Measurements from ENCODE around the gene EHMT1.

EHMT1 gene

GRCh38 chr9:137744632-137745183 lies 125.9 kb downstream of the EHMT1 start:
- no peak for DNase-seq

DNA sequence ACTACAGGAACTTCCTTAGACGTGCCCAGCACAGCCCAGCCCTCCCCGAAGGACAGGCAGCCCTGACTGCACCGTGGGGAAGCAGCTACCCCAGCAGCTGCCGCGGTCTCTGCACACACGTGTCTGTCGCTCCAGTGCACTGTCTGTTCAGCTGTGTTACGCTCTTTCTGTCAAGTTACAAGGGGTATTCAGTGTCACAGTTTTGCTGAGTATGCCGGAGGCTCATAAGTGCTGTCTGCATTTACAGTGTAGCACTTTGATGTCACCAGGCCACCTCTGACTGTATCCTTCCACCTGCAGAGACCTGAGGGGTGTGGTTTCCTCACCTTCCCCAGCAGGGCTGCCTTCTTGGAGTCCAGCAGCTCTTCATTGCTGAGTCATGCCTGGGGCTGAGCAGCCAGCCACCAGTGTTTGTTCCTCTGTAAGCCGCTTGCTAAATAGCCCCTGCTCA lies 126.8 kb downstream of the EHMT1 start:
- DNase-seq = peak; percentile 32

GRCh38 chr9:137748311-137748710 lies 129.5 kb downstream of the EHMT1 start:
- DNase-seq = no peak

GRCh38 chr9:137748741-137749140 lies 129.9 kb downstream of the EHMT1 start:
- DNase-seq = no peak

DNA sequence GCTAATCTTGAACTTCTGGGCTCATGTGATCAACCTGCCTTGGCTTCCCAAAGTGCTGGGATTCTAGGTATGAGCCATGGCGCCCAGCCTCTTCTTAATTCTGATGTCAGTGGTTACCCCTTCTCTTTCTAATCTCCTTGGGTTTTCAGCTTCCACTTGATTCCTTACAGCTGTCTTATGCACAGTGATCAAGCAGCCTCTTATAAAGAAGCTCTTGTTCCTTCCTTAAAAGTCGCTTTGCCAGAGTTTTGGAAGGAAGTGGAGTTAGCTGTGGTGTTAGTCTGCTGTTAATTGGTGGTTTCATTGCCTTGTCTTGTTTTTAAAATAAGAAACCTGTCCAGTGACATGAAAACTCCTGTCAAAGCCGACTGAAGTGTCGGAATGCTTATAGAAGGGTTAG lies 130.7 kb downstream of the EHMT1 start:
- DNase-seq = no peak

DNA sequence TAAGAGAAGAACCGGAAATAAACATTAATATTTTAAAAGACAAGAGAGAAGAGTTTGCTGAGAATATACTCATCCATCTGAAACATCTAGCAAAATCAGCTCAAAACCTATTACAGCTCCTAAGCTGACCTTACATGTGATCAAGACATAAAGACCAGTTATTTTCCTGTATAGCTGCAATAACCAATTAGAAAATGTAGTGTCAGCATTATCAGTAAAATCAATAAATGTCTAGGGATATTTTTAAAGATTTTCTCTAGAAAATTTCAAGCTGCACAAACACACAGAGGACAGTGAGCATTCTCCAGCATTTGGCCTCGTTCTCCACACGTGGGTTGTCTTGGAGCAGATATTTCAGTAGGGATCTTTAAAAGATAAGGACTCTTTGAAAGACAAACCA lies 131.2 kb downstream of the EHMT1 start:
- DNase-seq = no peak

GRCh38 chr9:137750566-137750965 lies 131.8 kb downstream of the EHMT1 start:
- DNase-seq = peak; percentile 61

DNA sequence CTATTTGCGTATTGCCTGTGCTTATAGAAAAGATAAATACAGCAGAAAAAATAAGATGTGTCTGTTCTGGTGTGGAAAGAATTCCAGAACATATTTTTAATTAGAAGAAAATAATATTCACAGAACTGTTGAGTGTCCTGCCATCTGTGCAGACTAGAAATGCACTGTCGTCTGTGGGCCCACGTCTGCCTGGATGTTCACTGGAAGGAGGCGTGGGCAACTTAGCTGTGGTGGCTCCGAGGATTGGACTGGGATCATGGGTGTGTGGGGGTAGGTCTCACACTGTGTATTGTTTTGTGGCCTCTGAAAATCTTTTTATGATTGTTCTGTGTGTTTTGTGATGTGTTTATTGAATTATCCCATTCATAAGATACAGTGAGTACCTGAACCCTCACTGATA lies 132.8 kb downstream of the EHMT1 start:
- no peak for DNase-seq

DNA sequence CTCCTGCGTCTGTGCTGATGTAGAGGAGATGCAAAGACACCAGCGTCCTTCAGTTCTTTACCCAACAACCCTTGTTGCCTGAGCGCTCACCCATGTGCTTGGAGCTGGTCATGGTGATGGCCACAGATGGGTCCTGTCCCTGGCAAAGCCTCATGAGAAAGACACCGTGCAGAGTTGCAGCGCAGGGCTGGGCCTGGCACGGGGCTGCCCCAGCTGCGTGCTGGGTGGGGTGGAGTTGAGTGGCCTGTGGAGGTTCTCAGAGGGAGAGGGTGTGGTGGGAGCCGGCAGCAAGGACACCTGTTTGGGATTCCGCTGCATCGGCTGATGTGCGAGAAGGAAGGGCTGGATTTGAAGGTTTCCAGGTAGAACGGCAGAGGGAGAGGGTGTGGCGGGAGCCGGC lies 133.6 kb downstream of the EHMT1 start:
- no peak for DNase-seq

DNA sequence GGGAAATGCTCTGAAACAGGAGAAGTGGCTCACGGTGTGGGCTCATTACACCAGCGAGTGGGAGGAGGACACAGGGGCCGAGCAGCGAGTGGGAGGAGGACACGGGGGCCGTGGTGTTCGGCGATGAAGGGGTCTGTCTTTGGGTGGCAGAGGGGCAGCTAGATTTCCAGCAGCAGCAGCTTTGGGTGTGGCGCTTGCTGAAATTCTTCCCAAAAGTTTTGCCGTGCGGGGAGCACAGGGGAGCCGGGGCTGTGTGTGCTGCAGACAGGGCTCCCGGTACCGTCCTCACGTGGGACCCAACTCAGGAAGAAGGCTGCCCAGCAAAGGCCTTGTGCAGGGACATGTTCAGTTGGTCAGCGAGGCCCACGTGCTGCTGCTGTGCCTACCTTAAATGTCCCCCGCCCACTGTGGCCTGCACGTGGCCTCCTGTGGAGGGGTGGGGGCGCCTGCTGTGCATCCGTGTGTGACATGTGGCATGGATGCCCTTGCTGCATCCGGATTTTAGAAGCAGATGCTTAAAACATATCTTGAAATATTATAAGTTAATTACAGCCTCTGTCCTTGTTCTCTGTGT lies 134.5 kb downstream of the EHMT1 start:
- DNase-seq = no peak

DNA sequence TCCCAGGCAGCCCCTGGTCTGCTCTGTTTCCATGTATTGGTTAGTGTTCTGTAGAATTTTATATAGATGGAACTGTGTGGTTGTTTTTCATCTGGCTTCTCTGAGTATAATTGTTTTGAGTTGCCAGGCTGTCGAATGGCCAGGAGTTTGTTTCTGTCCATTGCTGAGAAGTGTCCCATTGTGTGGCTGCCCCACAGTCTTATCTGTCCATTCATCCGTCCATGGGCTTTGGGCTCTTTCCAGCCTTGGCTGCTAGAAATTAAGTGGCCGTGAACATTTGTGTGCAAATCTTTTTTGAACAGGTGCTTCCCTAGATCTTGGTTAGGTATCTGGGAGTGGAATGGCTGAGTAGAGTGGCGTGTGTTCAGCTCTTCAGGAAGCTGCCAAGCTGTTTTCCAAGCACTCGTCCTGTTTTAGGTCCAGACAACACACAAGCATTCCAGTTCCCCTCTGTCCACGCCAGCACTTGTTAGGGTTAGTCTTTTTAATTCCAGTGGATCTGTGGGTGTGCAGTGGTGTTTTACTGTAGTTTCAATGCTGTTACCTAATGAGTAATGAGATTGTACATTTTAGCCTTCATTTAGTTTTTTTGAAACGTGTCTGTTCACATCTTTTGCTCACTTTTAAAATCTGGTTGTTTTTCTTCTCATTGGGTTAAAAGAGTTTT lies 136.6 kb downstream of the EHMT1 start:
- no peak for DNase-seq

DNA sequence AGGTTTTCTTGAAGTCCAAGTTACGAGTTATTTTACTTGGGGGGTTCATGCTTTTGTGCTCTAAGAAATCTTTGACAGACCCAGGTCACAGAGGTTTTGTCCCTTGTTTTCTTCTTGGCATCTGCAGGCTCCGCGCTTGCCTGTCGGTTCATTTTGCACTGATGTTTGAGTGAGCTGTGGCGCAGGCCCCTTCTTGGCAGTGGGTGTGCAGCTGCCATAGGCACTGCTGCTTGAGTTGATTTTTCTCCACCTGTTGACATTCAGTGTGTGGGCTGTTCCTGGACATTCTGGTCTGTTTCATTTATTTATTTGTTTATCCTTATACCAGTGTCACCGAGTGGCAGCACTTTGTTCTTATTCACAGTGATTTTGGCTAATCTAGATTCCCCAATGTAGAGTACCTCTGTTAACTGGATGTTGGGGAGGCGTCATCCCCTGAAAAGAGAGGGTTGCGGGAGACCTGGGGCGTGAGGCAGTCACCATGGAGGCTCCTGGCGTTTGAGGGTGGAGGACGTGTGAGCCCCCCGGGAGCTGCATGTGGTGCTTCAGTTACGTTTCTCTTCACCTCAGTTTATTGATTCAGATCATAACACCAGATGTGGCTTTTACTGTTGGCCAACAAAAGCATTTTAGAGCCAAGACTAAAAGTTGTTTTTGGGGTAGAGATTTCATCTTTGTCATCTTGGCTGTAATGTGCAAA lies 137.4 kb downstream of the EHMT1 start:
- no peak for DNase-seq

DNA sequence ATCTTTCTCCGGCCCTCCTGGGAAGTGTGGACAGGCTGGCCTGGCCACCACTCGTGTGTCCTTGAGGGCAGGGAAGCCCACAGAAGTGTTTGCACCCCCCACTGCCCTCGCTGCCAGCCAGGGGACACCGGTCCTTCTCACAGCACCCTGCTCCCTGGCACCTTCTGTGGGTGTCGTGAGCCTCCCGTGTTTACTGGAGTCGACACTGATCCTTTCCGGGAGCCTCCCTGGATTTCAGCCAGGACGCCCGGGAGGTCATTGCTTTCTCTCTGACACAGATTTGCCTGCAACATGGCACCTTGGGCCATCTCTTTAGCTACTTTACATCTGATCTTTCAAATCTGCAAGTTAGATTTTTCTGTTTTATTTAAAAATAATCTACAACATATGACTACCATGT lies 138.3 kb downstream of the EHMT1 start:
- DNase-seq = no peak

- DNase-seq = no peak
Measured at GRCh38 chr9:137757613-137758029, 138.8 kb downstream of the EHMT1 start.

- DNase-seq = no peak
Measured at GRCh38 chr9:137758067-137758466, 139.3 kb downstream of the EHMT1 start.

GRCh38 chr9:137759117-137759516 lies 140.3 kb downstream of the EHMT1 start:
- no peak for DNase-seq

DNA sequence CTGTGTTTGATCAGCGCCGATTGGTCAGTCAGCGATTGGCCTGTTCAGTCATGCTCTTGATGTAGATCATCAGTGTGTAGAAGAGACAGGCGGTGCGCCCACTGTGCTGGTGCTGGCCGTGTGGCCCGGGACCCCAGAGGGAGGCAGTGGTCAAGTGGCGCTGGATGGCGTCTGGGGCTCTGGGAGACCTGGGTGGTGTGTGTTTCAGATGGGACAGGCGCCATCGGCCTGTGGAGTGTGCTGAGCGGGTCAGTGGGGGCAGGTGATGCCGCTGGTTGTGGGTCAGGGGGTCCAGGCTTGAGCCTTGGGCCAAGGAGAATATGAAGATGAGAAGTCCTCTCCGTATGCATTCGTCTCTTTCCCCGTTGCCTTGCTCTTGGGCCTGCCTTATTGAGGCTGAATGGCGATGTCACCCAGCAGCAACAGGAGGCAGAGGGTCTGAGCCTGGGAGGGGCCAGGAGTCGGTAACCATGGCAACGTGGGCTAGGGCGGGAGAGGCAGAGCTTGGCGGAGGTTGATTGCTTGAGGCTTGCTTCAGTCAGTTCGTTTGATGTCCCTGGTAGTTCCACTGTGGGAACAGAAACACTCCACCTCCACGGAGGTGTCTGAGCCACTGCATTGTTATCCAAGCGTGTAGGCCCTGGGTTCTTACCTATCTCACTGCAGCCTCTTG lies 141.0 kb downstream of the EHMT1 start:
- peak; percentile 39 for DNase-seq

GRCh38 chr9:137760426-137760825 lies 141.6 kb downstream of the EHMT1 start:
- no peak for DNase-seq

GRCh38 chr9:137761032-137761431 lies 142.2 kb downstream of the EHMT1 start:
- no peak for DNase-seq

DNA sequence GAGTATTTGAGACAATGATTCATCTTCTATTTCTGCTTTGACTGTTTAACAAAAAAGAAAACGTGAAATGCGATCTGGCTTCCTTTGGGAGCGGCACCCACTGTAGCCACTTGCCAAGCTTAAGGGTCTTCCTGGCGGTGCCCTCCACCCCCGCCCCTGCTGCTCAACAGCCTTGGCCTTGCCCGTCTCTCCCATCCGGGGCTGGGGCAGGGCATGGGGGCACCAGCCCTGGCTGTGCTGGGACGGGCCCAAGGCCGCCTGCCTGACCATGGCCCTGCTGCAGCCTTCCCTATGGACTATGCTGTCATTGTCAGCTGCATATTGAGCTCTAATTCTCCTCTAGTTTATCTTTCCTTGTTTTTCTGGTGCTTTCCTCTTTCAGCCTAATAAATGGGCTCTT lies 143.0 kb downstream of the EHMT1 start:
- DNase-seq = no peak

DNA sequence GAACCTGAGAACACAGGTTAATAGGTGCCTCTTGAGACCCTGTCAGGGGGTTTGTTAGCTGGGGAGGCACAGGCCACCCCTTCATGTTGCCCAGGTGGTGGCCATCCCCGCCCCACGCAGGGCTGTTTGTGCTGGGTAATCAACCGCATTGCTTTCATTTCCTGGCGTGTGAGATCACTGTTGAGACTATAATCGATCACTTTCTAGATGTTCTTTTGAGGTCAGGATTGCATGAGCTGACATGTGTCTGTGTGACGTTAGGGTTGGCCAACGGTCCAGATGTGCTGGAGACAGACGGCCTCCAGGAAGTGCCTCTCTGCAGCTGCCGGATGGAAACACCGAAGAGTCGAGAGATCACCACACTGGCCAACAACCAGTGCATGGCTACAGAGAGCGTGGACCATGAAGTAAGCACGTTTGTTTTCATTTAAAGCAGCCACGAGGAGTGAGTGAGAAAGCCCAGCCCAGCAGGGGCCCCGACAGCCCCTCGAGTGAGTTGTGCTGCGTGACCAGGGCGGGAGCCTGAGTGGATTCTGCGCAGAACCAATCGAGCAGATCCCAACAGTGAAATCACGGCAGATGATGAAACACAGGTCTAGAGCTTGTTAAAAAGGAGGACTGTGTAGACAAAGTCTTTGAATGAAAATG lies 143.7 kb downstream of the EHMT1 start:
- no peak for DNase-seq

GRCh38 chr9:137763271-137763955 lies 144.6 kb downstream of the EHMT1 start:
- no peak for DNase-seq
